HEK293T (cell line): ENCODE measurements around the gene GADD45B.

Source experiments
- ARNT ChIP-seq: fragments of 450-650 bp; IDR thresholded peaks from 2 replicates; pipeline ENCODE4 v1.6.1; 2017; ENCODE audit warnings: mild to moderate bottlenecking
- BHLHE40 ChIP-seq: fragments of 450-650 bp; IDR thresholded peaks from 2 replicates; pipeline ENCODE4 v1.6.1; 2016; ENCODE audit warnings: mild to moderate bottlenecking, moderate library complexity, borderline replicate concordance
- CTBP1 ChIP-seq: fragments of 450-650 bp; IDR thresholded peaks from 2 replicates; pipeline ENCODE4 v1.6.1; 2016; ENCODE audit warnings: borderline replicate concordance
- ELF4 ChIP-seq: fragments of 450-650 bp; IDR thresholded peaks from 2 replicates; pipeline ENCODE4 v1.6.1; 2017; ENCODE audit warnings: antibody characterized with exemption
- FOXA1 ChIP-seq: fragments of 450-650 bp; IDR thresholded peaks from 2 replicates; pipeline ENCODE4 v1.6.1; 2016; ENCODE audit warnings: mild to moderate bottlenecking
- FOXK2 ChIP-seq: fragments of 450-650 bp; IDR thresholded peaks from 2 replicates; pipeline ENCODE4 v1.6.1; 2016; ENCODE audit warnings: mild to moderate bottlenecking
- FOXM1 ChIP-seq: fragments of 450-650 bp; IDR thresholded peaks from 2 replicates; pipeline ENCODE4 v1.6.1; 2017; ENCODE audit warnings: mild to moderate bottlenecking, borderline replicate concordance
- HDGF ChIP-seq: fragments of 450-650 bp; IDR thresholded peaks from 2 replicates; pipeline ENCODE4 v1.6.1; 2017; ENCODE audit warnings: antibody characterized with exemption, borderline replicate concordance
- NFRKB ChIP-seq: fragments of 450-650 bp; IDR thresholded peaks from 2 replicates; pipeline ENCODE4 v1.6.1; 2016; ENCODE audit warnings: mild to moderate bottlenecking, moderate library complexity
- SP1 ChIP-seq: fragments of 450-650 bp; IDR thresholded peaks from 2 replicates; pipeline ENCODE4 v1.6.1; 2017
- SUZ12 ChIP-seq: fragments of 450-650 bp; IDR thresholded peaks from 2 replicates; pipeline ENCODE4 v1.6.1; 2016; ENCODE audit warnings: mild to moderate bottlenecking
- TARDBP ChIP-seq: fragments of 450-650 bp; IDR thresholded peaks from 2 replicates; pipeline ENCODE4 v1.6.1; 2016
- TF ChIP-seq, protein P1 (sequence below): fragments of 450-650 bp; IDR thresholded peaks from 2 replicates; pipeline ENCODE4 v1.6.1; 2016

DNA sequence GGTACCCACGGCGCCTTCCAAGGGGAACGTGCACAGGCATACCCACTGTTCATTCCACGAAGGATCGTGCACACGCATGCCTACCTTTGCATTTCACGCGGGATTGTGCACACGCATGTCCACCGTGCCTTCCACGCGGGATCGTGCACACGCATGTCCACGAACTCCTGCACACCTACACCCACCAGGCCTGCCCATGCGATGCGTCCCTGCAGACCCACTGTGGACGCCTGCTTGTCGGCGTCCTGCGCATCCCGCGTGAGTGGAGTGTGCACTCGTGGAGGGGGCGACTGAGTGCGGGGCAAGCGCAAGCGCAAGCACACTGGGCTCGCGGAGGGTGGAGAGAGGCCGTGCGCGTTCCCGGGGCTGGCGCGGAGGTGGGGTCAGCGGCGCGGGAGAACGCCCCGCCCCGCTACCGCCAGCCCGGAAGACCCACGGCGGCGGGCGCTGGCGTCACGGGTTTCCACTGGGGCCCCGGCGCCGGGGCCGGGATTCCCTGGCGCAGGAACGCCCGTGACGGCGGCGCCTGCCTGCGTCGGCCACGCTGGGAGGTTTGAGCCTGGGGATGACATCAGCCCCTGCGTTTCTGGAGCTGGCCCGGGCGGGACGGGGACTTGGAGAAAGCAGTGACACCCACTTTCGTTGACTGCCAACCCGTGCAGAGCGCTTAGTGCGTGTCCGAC lies 18.7 kb downstream of the GADD45B start:
- TF ChIP-seq BHLHE40: no peak
- no peak for TF ChIP-seq SP1
- TF ChIP-seq FOXA1: no peak
- no peak for TF ChIP-seq FOXM1
- TF ChIP-seq ARNT: no peak
- TF ChIP-seq SUZ12: no peak
- TF ChIP-seq CTBP1: no peak
- TF ChIP-seq ELF4: no peak
- TF ChIP-seq TARDBP: no peak
- TF ChIP-seq HDGF: no peak
- TF ChIP-seq, protein P1, sequence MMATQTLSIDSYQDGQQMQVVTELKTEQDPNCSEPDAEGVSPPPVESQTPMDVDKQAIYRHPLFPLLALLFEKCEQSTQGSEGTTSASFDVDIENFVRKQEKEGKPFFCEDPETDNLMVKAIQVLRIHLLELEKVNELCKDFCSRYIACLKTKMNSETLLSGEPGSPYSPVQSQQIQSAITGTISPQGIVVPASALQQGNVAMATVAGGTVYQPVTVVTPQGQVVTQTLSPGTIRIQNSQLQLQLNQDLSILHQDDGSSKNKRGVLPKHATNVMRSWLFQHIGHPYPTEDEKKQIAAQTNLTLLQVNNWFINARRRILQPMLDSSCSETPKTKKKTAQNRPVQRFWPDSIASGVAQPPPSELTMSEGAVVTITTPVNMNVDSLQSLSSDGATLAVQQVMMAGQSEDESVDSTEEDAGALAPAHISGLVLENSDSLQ: no peak
- TF ChIP-seq FOXK2: no peak
- TF ChIP-seq NFRKB: no peak
